CD1c-positive myeloid dendritic cell (primary cell): Measurements from ENCODE around the gene TTLL13.
A peak's percentile ranks its signal among the peaks of the same experiment; 100 is the strongest.
"Not testable (repeated sequence)": the region's sequence is repeated elsewhere in the genome, so short reads cannot be mapped to it uniquely, and the experiment has no call there.

Experiments used
- DNase-seq: peaks from one replicate; pipeline ENCODE4 v3.0.0-alpha.2; 2016; ENCODE audit errors: extremely low spot score

The TTLL13 gene

DNA sequence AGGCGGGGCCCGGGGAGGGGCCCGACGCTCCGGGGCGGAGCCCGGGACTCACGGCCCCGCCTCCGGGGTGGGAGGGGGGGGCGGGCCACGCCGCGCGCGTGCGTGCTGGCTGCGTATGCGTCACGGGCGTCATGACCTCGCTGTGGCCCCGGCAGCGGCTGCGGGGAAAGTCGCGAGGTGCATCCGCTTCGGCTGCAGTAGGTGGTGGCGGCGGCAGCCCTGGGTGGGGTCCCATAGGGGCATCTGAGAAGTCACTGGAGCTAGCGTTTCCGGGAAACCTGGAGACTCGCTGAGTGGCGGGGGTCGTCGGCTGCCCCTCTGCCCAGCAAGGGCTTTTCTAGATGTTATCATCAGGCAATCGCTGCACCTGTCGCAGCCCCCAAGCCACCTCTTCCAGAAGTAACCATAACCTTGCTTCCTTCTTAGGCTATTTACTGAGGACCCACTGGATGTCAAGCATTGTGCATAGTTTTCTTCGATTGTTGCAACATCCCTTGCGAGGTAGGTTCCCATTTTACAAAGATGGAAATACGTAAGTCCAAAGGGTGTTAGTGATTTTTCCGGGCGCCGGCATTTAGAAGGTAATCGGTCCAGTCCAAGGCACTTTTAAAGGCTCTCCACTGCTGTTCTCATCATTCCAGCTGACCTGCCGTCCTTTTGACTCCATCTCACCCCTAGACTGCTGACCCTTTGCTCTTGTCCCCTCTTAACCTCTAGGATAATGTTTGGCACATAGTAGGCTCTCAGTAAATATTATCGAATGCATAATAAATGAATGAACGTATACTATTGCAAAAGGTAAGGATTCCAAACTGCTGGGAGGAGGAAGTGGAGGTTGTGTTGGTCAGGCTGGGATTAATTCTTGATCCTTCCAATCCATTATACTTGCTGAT, 15.0 kb upstream of the TTLL13 start, which contains the start of gene GDPGP1:
TSS of gene GDPGP1 (plus strand) at position 114 of the 893 bp plus-strand sequence. CDS start 6,700 bp downstream, outside the sequence.
- peak; percentile 99 for DNase-seq

GRCh38 chr15:90239371-90239770, 10.0 kb upstream of the TTLL13 start:
- DNase-seq: no peak

- no peak for DNase-seq
Observed at GRCh38 chr15:90240856-90241255, 8.5 kb upstream of the TTLL13 start.

GRCh38 chr15:90241343-90242192, 7.8 kb upstream of the TTLL13 start:
- no peak for DNase-seq

DNA sequence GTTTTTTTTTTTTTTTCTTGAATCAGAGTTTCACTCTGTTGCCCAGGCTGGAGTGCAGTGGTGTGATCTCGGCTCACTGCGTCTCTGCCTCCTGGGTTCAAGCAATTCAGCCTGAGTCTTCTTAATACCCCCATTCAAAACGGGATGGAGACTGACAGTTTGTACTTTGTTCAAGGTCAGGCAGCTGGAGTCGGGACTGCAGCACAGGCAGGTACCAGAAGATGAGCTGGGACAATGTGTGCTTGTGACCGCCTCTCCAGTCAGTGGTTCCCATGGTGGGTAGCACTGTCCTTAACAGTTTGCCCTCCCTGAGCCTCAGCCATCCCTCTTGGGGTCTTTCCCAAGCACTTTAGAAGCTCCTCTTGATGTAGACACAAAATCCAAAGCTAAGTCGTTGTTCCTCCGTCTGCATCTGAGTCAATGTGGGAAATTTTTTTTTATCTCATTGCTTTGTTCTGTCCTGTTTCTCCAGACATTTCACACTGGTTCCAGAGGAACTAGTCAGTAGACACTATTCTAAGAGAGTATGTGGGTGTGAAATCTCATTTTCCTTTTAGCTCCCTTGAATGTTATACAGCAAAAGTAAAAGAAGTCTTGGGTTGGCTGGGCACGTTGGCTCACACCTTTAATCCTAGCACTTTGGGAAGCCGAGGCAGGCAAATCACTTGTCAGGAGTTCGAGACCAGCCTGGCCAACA, 5.3 kb upstream of the TTLL13 start:
- DNase-seq: no peak

DNA sequence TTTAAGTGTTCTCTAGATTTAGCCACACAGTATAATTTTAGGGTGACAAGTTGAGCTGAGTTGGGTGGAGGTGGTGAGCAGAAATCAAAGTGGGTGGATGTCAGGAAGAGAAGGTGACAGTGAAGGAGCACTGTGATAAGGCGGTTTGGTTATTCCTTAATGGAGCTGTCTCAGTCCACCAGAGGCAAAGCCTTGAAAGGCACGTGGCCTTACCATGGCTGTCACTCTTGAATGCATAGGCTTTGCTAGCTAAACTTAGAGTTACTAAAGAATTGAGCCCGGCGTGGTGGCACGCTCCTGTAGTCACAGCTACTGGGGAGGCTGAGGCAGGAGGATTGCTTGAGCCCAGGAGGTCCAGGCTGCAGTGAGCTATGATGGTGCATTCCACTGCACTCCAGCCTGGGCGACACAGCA, 560 bp upstream of the TTLL13 start:
- DNase-seq: no peak

DNA sequence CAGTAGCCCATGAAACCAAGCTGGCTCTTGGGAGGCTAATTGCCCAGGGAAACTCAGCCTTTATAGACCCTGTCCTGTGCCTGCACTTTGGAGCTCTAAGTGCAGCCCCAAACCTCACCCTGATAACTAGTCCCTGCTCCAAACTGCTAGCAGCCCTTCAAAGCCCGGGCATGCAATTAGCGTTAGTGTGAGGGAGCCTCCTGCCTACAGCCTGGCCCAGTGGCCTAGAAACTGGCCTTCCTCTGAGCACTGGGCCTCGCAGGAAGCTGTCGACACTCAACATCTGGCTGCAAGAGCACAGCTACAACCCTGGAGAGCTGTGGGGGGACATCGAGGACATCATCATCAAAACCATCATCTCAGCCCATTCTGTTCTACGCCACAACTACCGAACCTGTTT, 8.4 kb downstream of the TTLL13 start:
- DNase-seq: no peak

GRCh38 chr15:90259524-90259923, 10.2 kb downstream of the TTLL13 start:
- DNase-seq: no peak

DNA sequence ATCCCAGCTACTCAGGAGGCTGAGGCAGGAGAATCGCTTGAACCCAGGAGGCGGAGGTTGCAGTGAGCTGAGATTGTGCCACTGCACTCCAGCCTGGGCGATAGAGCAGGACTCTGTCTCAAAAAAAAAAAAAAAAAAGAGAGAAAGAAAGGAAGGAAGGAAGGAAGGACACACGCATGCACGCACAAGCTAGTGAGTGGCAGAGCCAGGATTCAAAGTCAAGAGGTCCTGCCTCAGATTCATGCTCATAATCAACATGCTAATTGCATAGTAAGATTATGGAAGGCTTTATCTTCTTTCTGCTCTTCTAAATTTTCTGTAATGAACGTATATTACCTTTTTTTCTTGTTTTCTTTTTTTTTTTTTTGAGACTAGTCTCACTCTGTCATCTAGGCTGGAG, 11.4 kb downstream of the TTLL13 start:
- DNase-seq: not testable (repeated sequence)

DNA sequence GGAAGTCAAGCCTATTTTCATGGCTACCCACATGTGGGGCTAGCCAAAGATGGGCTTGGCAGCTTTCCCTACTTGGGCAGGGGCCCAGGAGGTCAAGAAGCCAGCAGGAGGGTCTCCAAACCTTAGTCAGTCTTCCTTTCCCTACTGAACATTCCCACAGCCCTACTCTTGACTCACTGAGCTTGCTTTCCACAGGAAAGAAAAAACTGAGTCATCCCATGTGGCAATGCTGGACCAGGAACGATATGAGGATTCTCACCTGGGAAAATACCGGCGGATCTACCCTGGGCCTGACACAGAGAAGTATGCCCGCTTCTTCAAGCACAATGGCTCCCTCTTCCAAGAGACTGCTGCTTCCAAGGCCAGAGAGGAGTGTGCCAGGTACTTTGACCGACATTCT, 12.5 kb downstream of the TTLL13 start:
- no peak for DNase-seq

DNA sequence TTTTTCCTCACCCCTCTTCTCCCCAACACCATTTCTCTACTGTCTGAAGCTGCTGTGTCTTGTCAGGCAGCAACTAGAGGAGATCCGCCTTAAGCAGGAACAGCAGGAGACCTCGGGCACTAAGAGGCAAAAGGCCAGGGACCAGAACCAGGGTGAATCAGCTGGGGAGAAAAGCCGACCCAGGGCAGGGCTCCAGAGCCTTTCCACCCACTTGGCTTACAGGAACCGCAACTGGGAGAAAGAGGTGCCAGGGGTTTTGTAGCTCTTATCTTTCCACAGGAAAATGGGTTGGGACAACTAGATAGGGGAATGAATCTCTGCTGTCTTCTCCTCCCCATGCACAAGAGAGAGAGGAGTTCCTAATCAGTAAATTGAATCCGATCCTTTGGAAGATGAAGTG, 13.1 kb downstream of the TTLL13 start:
- no peak for DNase-seq

- peak; percentile 51 for DNase-seq
Observed at GRCh38 chr15:90264671-90265070, 15.3 kb downstream of the TTLL13 start.

- peak; percentile 94 for DNase-seq
Observed at GRCh38 chr15:90265271-90266060, 16.1 kb downstream of the TTLL13 start, which contains the start of gene NGRN. TSS of gene NGRN (plus strand) at chr15:90265672. CDS start at chr15:90265713, 41 bp downstream.

DNA sequence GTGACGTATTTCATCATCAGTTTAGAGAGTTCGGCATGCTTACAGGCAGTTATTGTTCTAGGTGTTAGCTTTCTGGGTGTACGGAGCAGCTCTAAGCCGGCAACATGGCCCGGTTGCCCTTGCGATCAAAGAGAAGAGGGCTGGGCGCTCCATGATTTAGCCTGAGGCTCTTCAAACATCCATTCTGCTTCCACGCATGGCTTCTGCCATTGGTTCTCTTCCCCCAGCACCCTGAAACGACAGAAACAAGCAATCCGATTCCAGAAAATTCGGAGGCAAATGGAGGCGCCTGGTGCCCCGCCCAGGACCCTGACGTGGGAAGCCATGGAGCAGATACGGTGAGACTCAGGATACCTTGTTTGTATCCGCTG, 16.7 kb downstream of the TTLL13 start:
- peak; percentile 56 for DNase-seq

- DNase-seq: peak; percentile 6
Observed at GRCh38 chr15:90266485-90266884, 17.1 kb downstream of the TTLL13 start.

GRCh38 chr15:90268415-90268814, 19.1 kb downstream of the TTLL13 start:
- DNase-seq: no peak

DNA sequence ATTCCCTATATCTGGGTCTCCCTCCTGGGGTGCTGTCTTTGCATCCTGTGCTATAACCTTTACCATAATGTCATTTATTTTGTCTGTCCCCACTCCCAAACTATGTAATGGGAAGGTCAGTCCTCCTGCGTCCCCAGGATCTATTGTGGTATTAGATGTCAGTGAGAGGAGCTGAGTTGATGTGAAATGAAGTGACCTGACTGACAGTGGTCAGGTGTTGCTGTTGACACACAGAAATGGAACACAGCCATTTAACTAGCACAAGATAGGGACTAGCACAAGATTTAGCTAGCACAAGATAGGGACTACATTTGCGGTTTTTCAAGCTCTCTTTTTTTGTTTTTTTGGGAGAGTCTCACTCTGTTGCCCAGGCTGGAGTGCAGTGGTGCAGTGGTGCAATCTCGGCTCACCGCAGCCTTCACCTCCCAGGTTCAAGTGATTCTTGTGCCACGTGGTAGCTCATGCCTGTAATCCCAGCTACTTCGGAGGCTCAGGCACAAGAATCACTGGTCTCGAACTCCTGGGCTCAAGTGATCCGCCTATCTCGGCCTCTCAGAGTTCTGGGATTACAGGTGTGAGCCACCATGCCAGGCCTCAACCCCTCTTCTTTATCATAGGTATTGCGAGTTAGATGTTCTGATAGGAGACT, 21.3 kb downstream of the TTLL13 start:
- DNase-seq: no peak

DNA sequence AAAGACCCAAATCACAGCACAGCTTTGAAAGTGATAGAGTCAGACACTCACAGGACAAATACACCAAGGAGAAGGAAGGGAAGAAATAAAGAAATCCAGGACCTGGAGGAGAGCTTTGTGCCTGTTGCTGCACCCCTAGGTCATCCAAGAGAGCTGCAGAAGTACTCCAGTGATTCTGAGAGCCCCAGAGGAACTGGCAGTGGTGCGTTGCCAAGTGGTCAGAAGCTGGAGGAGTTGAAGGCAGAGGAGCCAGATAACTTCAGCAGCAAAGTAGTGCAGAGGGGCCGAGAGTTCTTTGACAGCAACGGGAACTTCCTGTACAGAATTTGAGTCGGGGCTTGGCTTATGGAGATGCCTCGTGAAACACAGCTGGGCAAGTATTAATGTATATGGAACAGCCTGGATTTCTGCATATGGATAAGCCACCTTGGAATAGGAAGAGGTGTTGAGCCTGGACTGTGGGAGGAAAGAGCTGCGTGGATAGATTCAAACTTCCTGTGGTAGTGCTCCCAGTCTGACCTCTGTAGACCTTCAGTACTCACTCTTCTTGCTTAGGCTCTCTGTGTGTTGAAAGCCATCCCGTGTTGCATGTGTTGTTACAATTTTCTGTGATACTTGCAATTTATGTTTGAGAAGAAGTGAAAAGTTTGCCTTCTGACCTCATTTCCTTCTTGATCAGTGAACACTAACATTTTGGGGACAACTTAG, 22.3 kb downstream of the TTLL13 start:
- no peak for DNase-seq

GRCh38 chr15:90278467-90278866, 29.1 kb downstream of the TTLL13 start:
- not testable (repeated sequence) for DNase-seq

DNA sequence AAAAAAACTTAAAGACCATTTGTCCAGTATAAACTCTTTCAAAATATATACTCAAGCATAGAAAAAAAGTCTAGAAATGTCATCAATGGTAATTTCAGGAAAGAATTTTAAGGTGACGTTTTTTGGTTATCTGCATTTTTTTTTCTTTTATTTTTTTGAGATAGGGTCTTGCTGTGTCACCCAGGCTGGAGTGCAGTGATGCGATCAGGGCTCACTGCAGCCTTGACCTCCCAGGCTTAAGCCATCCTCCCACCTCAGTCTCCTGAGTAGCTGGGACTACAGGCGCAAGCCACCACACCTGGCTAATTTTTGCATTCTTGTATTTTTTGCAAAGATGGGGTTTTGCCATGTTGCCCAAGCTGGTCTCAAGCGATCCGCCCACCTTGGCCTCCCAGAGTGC, 31.4 kb downstream of the TTLL13 start:
- DNase-seq: not testable (repeated sequence)
